Right lobe of liver (tissue), 4 donors: ENCODE measurements around the gene CLDN4.

Experiments used
- POLR2A ChIP-seq: fragments of 450-650 bp; IDR thresholded peaks from one replicate; pipeline ENCODE4 v1.6.1; 2017; ENCODE audit warnings: antibody characterized with exemption, mild to moderate bottlenecking
- TF ChIP-seq, protein P1 (sequence below), 4 donors: fragments of 200-600 bp in 3 of 4; fragments of 450-650 bp in 1 of 4; IDR thresholded peaks; one replicate each; pipeline versions ENCODE4 v1.5.1 to v1.8.0; 2016 to 2022; ENCODE audit warnings: antibody characterized with exemption in 4 of 4, mild to moderate bottlenecking in 2 of 4
- donor health status: DM: no; HTN: no; CAD: no.
- donor health status: DM: no; HTN: no; CAD: no.
- donor health status: DM: no; HTN: yes; CAD: no.

DNA sequence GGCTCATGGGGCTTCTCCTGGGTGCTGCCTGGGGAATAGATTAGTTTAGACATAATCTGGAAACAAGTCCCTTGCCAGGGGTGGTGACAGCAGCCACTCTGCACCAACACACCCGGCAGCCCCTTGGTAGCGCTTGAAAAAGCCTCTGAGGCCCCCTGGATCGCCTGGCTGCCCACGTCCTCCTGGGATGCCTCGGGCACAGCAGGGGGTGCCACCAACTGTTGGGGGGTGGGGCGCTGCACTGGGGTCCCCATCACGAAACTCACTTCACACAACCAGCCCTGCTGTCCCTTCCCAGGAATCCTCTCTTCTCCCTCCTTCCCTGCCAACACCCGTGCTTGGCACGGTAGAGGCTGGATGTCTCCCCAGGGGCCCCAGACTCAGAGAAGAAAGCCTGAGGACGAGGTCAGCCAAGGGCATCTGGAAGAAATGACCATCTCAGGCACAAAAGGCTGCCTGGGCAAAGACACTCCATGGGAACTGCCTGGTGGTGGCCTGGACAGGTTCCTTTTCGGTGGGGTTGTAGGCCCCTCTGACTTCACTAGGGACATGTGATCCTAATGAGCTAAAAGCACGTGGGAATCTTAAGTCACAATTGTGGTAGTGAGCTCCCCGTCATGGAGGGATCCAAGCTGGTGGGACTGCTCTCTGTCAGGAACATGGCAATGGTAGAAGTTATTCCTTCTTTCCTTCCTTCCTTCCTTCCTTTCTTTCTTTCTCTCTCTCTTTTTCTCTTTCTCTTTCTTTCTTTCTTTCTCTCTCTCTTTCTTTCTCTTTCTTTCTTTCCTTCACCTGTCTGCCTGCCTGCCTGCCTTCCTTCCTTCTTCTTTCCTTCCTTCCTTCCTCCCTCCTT, 41.5 kb downstream of the CLDN4 start:
- TF ChIP-seq, protein P1, sequence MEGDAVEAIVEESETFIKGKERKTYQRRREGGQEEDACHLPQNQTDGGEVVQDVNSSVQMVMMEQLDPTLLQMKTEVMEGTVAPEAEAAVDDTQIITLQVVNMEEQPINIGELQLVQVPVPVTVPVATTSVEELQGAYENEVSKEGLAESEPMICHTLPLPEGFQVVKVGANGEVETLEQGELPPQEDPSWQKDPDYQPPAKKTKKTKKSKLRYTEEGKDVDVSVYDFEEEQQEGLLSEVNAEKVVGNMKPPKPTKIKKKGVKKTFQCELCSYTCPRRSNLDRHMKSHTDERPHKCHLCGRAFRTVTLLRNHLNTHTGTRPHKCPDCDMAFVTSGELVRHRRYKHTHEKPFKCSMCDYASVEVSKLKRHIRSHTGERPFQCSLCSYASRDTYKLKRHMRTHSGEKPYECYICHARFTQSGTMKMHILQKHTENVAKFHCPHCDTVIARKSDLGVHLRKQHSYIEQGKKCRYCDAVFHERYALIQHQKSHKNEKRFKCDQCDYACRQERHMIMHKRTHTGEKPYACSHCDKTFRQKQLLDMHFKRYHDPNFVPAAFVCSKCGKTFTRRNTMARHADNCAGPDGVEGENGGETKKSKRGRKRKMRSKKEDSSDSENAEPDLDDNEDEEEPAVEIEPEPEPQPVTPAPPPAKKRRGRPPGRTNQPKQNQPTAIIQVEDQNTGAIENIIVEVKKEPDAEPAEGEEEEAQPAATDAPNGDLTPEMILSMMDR (IDR thresholded peaks at IDR 0.05), result no peak
- TF ChIP-seq POLR2A, result no peak
